Mesenteric fat pad (tissue), 1 donor: Measurements from ENCODE around the gene SNAP25. TPM values are rescaled to one million over a fixed set of nuclear protein-coding genes. Genes with fewer than 3 reads are reported as not detected.

Experiments used
- DNase-seq: peaks from one replicate; pipeline ENCODE4 v3.0.0-alpha.2; 2020; ENCODE audit warnings: low spot score
- long read RNA-seq: library from polyadenylated mRNA; unstranded; transcript quantifications from one replicate; pipeline ENCODE4 v2.0.0, GENCODE V29; 2020
- total RNA-seq: library from RNA; stranded (reverse); fragmentation: NEBNext Ultra II Directional; extraction: Animal tissue kit (Norgen Biotek cat#: 25700); gene quantifications from one replicate; pipeline ENCODE4 v1.2.1, GENCODE V29; 2021
- donor health status: DM: yes; HTN: yes; CAD: no.

The SNAP25 gene
- 0.29 TPM for total RNA-seq
- long read RNA-seq, partial matches to known transcripts: 0 of 1 reads
- long read RNA-seq, other reads (novel, unspliced or antisense): 1 of 1 reads

DNA sequence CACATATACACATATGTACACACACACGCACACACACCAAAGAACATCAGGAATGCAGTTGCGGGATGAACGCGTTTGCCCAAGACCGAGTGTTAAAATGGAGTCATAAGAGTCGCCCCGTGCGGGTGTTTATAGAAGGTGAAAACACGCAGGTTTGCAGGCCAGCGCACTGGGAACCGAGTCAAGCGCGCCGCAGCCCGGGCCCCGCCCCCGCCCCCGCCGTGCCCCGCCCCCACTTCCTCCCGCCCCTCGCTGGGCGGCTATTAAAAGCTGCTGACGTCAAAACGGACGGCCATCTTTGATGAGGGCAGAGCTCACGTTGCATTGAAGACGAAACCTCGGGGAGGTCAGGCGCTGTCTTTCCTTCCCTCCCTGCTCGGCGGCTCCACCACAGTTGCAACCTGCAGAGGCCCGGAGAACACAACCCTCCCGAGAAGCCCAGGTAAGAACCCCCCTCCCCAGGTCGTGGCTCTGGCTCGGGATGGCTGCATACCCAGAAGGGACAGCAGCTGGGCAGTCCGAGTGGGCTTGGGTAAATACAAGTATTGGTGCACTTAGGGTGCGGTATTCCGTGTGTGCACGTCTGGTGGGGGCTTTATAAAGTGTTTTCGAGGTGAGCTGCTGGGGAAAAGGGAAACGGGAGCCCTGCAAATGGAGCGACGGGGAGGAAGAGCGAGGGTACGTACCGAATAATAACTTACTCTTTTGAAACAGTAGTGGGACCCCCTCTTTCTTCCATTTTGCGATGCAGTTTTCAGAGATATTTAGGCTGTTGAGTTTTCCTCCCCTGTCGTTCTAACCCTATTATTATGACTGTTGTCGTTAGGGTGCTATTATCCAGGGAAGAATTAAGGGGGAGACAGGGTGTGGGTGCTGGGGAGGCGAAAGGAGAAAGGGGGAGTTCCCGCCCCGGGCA lies at the start of gene SNAP25:
SNAP25 (plus strand) TSS at position 295 of the 916 bp plus-strand sequence. CDS start 56,662 bp downstream, outside the sequence.
- DNase-seq: no peak

DNA sequence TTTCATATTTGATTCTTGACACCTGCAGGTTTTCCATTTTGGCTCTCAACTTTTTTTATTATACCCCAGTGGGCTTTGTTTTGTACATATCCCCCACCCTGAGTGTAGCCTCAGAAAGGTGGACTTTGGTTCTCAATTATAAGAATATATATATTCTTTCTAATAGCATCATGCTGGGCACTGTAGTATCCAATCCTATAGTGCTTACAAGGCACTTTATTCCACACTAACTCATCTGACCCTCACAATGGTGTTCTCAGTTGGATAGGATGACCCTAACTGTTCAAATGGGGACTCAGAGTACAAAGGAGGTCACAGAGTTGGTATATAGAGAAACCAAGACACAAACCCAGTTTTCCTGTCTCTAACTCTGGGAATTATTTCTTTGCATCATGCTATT lies 48.9 kb upstream of the SNAP25 start:
- no peak for DNase-seq

DNA sequence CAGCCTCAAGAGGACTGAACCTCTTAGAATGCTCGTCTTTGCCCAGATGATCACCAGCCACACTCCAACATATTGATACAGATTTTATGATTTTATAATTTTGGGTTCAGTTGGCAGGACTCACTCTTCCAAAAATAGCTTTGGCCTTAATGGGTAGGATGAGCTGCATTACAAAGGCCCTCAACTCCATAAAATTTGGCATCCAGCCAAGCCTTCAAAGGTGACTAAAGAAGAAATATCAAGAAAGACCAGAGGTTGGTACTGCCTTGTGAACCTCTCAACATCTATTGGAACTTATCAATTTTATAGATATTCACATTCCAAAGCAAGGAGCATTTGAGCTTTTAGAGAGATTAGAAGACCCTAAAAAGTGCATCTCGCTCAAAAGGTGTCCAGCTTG lies 48.4 kb upstream of the SNAP25 start:
- DNase-seq: no peak

DNA sequence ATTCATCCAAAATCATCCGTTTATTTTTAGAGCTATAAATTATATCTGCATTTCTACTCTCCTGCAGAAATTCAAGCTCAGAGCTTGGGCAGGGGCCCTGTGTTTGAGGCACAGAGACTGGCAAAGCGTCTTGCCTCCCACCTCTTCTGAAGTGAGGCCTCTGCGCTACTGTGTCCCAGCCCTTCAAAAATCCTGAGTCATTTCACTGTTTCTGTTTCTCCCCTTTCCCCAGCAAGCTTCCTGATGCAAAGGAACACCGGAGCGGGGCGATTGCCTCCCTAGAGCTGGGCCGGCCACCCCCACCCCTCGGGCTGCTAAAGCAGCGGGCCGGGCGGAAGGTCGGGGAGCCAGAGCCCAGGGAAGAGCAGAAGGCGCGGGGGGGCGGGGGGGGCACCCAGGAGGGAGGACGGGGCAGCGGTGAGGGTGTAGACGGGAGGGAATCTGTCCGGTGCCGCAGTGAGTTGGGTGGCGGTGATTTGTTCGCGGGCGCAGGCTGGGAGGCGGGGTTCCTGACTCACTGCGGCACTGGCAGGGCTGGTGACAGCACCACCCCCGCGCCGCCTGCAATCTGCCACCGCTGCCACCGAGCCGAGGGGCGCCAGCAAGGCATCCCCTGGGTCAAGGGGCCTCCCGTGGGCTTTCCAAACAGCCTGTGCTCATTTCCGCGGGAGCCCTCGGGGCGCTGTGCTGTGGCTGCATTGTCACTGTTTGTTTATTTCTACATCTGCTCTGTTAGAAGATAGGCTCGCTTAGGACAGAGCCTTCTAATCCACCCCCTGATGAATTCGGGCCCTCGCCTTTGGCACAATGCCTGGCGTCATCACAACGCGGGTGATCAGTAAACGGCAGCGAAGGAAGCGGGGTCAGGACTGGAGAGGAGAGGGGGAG lies 46.5 kb upstream of the SNAP25 start:
- no peak for DNase-seq

DNA sequence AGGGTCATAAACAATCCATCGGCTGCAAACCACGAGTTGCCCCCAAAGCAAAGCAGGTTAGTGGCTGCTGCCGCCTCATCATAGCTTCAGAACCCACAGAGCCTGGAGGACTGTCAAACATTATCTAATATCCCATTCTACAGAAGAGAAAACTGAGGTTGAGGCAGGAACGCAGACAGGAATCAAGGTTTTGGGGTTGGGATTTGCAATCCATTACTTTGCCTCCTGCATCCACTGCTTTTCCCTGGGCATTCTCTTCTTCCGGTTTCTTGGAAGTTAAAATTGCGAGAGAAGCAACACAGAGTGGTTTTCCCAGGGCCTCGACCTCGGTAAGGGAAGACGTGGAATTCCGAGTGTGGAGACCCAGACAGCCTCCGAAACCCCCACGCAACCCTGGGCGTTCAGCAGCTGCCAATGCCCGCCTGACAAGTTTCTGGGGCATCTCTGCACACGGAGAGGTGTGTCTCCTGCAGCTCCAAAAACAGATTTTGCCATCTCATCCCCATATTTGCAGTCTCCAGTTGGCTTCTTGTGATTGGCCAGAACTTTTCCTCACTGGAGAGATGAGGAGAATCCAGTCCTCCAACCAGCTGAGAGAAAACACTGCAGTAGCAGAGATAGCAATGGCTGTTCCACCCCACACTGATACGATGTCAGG lies 45.5 kb upstream of the SNAP25 start:
- DNase-seq: no peak

DNA sequence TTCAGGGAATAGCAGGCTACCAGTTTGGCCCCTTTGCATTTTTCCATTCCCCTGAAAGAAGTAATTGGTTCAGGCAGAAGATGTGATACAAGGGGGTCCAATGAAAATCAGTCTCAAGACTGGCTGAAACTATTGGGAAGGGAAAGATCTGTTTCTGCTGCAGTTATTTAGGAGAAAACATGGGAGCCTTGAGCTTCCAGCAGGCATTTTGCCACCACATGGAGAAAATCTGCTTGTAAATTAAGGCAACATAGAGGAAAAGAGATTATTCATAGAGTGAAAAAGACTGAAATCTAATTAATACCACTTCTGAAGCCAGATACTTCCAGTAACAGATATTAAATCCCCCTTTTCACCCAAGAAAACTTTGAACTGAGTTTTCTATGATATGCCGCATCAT lies 44.2 kb upstream of the SNAP25 start:
- no peak for DNase-seq

DNA sequence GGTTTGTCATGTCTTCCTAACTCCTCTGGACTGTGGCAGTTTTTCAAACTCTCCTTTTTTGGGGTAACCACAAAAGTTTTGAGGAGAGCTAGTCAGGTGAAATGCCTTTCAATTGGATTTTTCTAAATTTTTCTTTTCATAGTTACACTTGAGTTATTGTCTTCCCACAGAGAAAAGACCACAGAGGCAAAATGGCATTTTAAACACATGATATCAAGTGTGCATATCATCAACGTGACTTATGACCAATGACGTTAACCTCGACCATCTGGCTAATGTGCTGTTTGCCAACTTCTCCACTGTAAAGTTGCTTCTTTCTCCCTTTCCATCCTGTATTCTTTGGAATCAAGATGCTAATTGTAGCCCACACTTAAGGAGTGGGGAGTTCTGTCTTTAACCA lies 41.3 kb upstream of the SNAP25 start:
- no peak for DNase-seq

DNA sequence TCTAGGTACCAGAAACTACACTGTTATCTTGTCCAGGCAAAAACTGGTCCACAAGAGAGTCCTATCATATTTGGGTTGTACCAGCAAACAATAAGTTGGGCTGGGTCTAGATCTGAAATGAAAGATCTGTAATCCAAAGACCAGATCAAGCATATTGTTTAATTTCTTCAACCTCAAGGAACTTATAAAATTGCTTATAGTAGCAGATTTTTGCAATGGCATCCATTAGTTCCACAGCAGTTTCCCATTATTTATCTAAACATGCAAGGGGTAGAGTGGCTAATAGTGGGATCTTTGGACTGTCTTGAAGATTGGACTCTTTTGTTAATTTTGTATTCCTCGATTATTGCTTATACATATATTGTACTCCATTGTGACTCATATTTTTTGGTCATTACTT lies 40.5 kb upstream of the SNAP25 start:
- DNase-seq: no peak

DNA sequence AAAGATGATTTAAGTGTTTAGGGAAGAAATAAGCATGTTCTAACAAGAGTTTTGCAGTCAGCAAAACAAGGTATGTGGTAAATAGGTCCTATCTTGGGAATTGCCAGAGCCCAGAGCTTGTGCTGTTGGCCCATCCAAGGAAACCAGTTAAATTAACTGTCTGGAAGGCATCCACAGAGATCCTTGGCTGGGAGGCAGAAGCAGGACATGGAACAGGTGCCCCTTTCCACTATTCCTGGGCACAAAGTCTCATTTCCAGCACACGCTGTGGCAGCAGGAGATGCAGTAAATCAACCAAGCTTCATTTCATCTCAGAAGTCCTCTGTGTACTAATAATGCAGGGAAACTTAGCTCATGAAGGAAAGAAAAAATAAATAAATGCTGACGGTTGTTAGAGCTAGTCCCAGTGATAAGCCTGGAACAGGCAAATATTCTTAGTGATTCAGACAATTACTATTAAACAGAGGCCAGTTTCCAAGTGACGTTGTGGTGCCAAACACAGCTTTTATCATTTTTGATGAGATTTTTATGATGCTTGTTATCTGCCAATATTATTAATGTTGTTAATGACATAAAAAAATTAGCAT lies 39.8 kb upstream of the SNAP25 start:
- DNase-seq: no peak

DNA sequence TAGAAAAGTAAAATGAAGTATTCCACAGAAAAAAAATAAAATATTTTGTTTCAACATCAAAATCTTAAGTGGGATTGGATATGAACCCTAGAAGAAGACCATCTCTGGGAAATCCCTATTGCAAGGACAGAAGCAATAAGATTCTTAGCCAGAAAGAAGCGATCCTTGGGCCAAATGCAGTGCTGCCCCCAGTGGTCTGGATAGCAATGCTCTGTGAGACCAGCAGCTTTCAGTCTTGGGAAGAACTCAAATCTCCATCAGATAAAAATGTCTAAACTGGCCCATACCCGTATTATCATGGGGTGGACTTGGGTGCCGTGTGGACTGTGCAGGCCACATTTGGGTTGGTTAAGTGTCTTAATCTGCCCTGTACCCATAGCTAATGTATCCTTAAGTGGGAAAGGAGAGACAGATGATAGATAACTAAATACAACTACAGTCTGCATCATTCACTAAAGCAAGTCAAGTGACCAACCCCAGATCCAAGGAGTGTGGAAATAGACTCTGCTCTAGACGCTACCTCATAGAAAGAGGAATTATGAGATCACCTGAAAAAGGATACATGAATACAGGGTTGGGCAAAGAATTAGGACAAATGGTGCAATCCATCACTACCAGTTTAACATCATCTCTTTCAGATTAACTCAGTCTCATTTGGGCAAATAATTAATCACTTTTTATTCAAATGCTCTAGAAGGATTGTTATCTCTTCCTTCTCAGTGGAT lies 38.9 kb upstream of the SNAP25 start:
- no peak for DNase-seq

DNA sequence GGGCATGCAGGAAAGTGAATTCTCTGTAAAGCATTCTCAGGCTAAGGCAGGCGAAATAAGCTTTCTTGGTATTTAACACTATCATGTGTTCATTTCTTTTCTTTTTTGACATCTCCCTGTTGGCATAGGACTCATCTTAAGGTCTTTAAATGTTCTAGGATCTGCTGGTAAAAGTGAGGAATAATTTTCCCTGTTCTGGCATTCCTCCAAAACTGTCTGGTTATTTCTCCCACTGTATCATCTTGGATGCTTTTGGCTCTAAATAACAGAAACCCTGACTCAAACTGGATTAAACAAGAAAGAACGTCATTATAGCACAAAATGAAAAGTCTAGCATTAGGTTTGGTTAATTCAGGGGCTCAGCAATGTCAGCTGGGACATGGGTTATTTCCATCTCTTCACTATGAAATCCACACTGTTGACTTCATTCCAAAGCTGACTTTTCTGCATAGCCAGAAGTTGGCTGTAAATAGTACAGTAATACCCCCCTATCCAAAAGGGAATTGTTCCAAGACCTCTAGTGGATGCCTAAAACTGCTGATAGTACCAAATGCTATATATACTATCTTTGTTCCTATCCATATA lies 37.9 kb upstream of the SNAP25 start:
- no peak for DNase-seq

DNA sequence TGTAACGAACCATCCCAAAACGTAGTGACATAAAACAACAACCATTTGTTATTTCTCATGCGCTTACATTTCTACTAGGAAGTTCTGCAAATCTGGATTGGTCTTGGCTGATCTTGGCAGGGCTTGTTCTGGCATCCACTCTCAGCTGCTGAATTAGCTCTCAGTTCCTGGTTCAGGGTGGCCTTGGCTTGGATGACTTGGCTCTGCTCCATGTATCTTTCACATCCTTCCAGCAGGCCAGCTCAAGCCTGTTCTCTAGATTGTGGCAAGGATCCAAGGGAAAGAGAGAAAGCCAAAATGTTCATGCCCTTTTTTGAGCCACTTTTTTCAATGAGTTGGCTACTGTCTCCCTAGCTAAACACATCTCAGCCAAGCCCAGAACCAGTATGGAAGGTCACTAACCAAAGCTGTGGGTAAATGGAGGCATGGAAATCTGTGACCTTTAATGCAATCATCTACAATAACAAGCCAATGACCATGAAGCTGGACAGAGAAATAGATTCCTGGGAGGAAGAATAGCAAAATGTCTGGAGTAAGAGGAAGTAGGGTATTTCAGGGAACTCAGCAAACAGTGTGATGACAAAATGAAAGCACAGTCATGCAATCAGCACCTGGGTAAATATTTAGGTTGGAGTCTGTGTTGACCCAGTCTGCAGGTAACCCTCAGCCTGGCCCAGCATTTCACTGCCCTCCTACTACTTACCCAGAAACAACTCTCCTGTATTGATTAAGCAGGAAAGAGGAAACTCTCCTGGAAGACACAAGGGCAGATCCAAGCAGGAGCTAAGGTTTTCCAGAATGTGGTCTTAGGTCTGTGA lies 32.7 kb upstream of the SNAP25 start:
- DNase-seq: no peak

DNA sequence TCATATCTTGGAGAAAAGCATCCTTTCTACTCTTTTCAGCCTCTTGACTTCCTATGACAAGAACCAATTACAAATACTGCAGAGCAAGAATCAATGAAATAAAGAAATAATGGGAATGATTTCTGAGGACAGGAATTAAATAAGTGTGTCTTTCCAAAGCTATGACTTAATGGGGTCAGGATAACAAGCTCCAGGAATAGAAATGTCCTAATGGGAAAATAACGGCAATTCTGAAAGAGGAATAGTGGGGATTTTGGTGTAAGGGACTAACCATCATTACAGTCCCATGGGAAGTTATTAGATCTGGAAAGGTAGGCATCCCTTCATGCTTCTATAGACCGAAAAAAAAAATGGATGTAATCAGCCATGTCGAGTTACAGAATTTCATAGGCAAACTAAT lies 28.2 kb upstream of the SNAP25 start:
- no peak for DNase-seq

DNA sequence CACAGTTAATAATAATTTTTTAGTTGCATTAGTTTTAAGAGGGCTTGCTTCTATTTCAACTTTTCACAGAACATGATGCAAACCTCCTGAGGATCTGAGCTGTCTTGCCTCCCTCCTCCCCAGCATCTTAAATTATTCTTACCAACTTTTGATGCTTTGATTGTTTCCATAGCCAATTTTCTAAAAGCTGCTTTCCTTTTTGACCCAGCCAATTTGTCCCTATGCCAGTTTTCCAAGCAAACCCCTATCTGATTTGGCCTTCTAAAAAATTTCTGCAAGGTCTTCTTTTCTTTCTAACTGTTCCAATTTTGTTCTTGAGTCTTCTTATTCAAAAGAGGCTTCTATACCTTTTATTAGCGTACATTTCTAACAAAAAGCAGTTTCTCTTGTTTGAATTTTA lies 26.5 kb upstream of the SNAP25 start:
- DNase-seq: no peak

DNA sequence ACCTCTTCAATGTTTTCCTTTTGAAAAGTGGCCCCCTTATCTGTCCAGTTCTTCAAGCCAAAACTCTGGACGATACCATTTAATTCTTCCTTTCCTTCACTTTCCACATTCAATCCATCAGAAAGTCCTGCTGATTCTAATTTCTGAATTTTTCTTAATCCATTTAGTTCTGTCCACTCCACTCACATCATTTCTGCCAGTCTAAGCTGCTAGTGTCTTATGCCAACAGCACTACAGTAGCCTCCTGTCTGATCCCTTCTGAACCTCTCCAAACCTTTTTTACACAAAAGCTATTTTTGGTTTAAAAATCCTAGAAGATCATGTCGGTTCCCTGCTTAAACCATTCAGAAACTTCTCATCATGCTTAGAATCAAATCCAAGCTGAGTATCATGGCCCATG lies 24.5 kb upstream of the SNAP25 start:
- DNase-seq: no peak

DNA sequence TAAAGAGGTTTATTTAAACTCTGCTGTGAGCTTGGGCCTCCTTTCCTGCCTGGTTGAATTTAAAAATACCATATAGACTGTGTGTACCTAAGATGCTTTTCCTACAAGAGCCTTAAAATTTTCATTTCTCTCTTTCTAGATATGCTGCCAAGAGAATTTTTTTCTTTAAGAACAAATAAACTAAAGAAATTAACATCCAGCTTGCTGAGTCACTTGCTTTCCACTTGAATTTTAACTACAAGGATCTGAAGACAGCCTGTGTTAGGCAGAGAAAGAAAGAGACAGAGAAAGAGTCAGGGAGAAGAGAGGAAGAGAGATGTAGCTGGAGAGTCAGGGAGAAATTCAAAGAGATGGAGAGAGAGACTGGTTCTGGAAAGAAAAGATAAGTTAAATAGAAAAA lies 18.3 kb upstream of the SNAP25 start:
- no peak for DNase-seq

DNA sequence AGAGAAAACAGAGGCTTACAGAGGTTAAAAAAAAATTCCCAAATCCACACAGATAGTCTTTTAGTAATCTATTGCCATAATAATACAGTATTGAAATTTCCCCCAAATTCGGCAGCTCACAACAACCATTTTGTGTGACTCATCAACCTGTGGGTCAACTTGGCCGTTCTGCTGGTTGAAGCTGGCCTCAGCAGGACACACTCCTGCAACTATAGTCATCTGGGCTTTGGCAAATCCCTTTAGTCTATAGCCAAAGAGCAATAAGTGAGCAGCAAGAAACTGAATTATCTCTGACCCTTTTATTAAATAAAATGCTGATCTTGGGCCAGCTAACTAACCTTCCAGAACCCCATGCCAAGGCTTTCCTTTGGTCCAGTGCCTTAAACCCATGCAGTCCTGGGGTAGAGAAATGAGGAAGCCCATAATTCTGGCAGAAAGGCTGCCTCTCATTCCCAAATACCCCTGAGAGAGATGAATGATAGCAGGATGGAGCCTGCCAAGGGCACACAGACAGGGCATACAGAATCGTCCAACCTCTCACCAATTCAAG lies 17.2 kb upstream of the SNAP25 start:
- DNase-seq: no peak

DNA sequence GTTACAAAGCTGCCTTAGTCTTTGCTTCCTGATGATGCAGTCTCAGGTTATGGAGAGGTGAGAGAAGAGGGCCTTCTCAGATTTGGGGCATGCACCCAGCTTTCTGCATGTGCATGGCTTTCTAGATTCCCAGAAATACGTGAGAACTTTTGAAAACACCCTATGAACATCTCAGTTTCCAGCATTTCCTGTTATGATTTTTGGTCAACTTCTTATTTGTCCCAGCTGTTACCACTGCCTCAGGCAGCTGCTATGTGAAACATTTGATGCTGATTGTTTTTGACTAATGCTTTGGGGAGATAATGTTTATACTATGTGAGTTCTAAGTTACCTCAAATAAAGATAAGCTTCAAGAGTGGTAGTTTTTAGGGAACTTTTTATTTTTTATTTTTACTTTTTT lies 9.5 kb upstream of the SNAP25 start:
- DNase-seq: no peak

DNA sequence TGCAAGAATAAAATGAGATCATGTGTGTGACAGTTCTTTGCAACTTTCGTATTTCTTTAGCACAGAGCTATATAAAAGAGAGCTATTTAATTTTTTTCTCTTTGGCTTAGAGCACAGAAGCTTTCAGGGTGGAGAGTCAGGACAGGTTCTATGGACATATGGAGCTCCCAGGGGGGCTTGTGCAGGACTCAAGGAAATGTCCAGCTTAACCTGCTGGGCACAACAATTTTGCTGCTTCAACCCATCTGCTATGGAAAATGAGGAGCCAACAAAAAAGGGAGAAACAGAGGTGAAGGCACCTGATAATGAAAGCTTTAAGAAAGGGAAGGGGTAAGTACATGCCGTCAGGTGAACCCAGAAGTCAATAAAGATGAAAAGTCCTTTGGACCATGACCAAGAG lies 5.1 kb upstream of the SNAP25 start:
- no peak for DNase-seq
